ENCODE results near the gene STMN1. TPM values are rescaled to one million over a fixed set of nuclear protein-coding genes. Genes with fewer than 3 reads are reported as not detected.

The STMN1 gene
- polyA plus RNA-seq, 2 of the 4 experiments (the other 2 are of a cell fraction), result 82.4 to 145 TPM

DNA sequence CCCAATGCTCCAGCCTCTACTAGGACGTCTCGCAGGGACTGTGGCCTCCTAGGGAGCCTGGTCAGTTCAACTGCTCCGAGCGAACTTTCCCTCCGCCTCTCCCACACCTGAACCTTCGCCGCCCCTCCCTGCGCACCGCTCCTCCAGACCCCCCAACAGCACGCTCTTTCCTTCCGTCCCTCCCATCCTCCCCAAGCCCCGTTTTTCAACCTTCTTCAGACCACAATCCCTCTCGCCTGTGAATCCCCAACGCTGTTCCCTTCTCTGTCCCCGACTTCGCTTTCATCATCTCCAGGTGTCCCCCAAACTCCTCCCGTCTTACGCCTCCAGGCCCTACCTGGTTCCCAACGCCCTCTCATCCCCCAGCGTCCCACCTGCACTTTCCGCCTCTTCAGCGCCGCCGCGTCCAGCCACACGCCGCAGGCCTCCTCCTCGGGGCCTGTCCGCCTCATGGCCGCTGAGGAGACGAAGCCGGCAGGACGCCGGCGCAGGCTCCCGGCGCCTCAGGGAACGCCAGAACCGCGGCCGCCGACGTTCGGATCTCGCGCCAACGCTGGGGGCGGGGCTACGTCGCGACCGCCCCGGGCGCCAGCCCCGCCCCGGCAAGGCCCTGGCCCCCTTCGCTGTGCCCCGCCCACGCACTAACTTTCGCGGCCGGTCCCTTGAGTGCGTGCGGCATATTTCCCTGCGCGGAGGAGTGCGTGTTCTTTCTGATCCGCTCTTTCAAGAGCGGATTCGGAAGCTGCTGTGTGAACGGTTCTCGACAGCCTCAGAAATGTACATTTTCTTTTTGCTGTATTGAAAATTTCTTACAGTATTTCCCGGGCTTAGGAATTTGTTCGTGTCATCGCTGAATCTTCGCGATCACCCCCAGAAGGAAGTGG lies 47.1 kb downstream of the STMN1 start, which contains the start of gene AUNIP (continued):
- TF ChIP-seq HEYL (CRISPR knock-in tag; IDR thresholded peaks at IDR 0.05) (no peak), HDAC2 (IDR thresholded peaks at IDR 0.05) (no peak), CEBPB (IDR thresholded peaks at IDR 0.05) (no peak)
- TF ChIP-seq, protein P1, sequence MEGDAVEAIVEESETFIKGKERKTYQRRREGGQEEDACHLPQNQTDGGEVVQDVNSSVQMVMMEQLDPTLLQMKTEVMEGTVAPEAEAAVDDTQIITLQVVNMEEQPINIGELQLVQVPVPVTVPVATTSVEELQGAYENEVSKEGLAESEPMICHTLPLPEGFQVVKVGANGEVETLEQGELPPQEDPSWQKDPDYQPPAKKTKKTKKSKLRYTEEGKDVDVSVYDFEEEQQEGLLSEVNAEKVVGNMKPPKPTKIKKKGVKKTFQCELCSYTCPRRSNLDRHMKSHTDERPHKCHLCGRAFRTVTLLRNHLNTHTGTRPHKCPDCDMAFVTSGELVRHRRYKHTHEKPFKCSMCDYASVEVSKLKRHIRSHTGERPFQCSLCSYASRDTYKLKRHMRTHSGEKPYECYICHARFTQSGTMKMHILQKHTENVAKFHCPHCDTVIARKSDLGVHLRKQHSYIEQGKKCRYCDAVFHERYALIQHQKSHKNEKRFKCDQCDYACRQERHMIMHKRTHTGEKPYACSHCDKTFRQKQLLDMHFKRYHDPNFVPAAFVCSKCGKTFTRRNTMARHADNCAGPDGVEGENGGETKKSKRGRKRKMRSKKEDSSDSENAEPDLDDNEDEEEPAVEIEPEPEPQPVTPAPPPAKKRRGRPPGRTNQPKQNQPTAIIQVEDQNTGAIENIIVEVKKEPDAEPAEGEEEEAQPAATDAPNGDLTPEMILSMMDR (IDR thresholded peaks at IDR 0.05), result no peak

DNA sequence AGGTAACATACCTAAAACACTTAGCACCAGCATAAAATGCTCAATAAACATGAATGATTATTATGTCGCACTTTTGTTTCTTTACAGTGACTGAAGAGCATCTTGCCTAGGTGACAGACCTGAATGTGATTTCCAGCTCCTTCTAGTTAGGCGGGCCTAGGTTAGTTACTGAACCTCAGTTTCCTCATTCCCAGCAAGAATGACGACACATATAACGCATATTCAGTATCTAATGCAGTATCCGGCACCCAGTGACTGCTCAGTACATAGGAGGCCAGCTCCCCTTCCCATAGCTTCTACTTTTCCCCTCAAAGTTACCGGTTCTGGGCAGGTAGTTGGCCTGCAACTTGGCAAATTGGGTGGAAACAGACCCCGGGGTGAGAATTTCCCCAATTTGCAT lies 47.7 kb downstream of the STMN1 start:
- ATAC-seq (peak; percentile 13 to 31; a peak in 4 of 6 replicates), FAIRE-seq (no peak), DNase-seq (ENCODE audit: low read depth in 1 of 2, low spot score in 1 of 2) (no peak)
- ChIA-PET POLR2A (no interaction called here), CTCF (no interaction called here)
- peak overlapping the region; percentile 88 to 90 for H3K27ac ChIP-seq
- WGBS (ENCODE audit: missing lambda C conversion rate), result 28% methylated on average over 7 of the region's 7 CpGs
- H3K4me1 ChIP-seq, result peaks cover 20% of the 10 kb centered on the region; the same call in 1 of the 3 replicates
- H3K9me3 ChIP-seq, result no peaks in the 10 kb centered on the region
- TF ChIP-seq, protein P2, sequence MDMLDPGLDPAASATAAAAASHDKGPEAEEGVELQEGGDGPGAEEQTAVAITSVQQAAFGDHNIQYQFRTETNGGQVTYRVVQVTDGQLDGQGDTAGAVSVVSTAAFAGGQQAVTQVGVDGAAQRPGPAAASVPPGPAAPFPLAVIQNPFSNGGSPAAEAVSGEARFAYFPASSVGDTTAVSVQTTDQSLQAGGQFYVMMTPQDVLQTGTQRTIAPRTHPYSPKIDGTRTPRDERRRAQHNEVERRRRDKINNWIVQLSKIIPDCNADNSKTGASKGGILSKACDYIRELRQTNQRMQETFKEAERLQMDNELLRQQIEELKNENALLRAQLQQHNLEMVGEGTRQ (IDR thresholded peaks at IDR 0.05), result no peak
- TF ChIP-seq TFCP2L1 (CRISPR knock-in tag; IDR thresholded peaks at IDR 0.05) (no peak), ZC3H11A (IDR thresholded peaks at IDR 0.05) (no peak), CBX2 (IDR thresholded peaks at IDR 0.05; ENCODE audit: borderline replicate concordance, low read depth) (no peak), CHD2 (IDR thresholded peaks at IDR 0.05; ENCODE audit: low read length, partially characterized antibody) (no peak)
- H3K4me2 ChIP-seq, result peak overlapping the region; percentile 82
- H3K4me3 ChIP-seq, result peak overlapping the region; percentile 63

DNA sequence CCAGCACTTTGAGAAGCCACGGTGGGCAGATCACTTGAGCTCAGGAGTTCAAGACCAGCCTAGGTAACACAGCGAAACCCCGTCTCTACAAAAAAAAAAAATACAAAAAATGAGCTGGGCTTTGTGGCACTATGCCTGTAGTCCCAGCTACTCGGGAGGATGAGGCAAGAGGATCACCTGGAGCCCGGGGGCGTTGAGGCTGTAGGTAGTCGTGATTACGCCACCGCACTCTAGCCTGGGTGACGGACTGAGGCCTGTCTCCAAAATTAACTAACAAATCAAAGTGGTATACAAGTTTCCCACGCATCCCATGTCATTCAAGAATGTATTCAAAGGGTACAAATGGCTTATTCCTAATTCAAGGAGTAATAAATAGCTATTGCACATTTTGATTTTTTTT lies 49.4 kb downstream of the STMN1 start:
- TF ChIP-seq, protein P3, sequence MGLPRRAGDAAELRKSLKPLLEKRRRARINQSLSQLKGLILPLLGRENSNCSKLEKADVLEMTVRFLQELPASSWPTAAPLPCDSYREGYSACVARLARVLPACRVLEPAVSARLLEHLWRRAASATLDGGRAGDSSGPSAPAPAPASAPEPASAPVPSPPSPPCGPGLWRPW (IDR thresholded peaks at IDR 0.05), result no peak
- TF ChIP-seq HOXA7 (CRISPR knock-in tag; IDR thresholded peaks at IDR 0.05) (no peak), KDM5A (IDR thresholded peaks at IDR 0.05) (no peak), CBX8 (IDR thresholded peaks at IDR 0.05) (no peak), FOSB (CRISPR knock-in tag; IDR thresholded peaks at IDR 0.05) (no peak), CBX2 (IDR thresholded peaks at IDR 0.05; ENCODE audit: borderline replicate concordance, low read depth) (no peak)
- TF ChIP-seq, protein P4, sequence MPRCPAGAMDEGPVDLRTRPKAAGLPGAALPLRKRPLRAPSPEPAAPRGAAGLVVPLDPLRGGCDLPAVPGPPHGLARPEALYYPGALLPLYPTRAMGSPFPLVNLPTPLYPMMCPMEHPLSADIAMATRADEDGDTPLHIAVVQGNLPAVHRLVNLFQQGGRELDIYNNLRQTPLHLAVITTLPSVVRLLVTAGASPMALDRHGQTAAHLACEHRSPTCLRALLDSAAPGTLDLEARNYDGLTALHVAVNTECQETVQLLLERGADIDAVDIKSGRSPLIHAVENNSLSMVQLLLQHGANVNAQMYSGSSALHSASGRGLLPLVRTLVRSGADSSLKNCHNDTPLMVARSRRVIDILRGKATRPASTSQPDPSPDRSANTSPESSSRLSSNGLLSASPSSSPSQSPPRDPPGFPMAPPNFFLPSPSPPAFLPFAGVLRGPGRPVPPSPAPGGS (IDR thresholded peaks at IDR 0.05), result no peak
- no peak overlapping the region for H3K27ac ChIP-seq
- H3K9me3 ChIP-seq, result no peaks in the 10 kb centered on the region
- peaks cover 20% of the 10 kb centered on the region; the same call in 1 of the 3 replicates for H3K4me1 ChIP-seq
- no peak overlapping the region for H3K4me2 ChIP-seq
- CTCF ChIA-PET, result interaction anchor here (0.6 kb wide), 1 partner anchor 154 kb away, joined by 3 read pairs; no protein-coding TSS in a partner anchor
- WGBS (ENCODE audit: missing lambda C conversion rate), result 81% methylated on average over 11 of the region's 11 CpGs
- DNase-seq (ENCODE audit: low read depth in 1 of 2, low spot score in 1 of 2) (no peak), ATAC-seq (no peak), FAIRE-seq (no peak)
- H3K4me3 ChIP-seq, result no peak overlapping the region
- POLR2A ChIA-PET, result interaction anchor here (0.7 kb wide), 1 partner anchor 175 kb away, joined by 6 read pairs; no protein-coding TSS in a partner anchor

DNA sequence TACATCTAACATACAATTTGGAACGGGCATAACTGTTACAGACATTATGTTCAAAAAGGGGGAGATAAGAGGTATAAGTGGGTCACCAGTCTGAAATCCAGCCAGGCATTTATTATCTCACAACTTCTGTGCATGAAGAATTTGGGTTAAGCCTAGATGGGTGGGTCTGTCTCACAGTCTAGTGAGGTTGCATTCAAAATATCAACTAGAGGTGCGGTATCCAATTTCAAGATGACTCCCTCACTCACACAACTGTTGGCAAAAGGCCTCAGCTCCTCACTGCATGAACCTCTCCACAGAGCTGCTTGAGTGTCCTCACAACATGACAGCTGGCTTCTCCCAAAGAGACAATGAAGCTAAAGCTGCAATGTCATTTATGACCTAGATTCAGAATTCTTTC lies 51.7 kb downstream of the STMN1 start:
- no peak overlapping the region for H3K4me3 ChIP-seq
- no peak overlapping the region for H3K4me2 ChIP-seq
- no peaks in the 10 kb centered on the region for H3K9me3 ChIP-seq
- ChIA-PET POLR2A (no interaction called here), CTCF (interaction anchor here (1.1 kb wide), 1 partner anchor 41 kb away, joined by 3 read pairs; no protein-coding TSS in a partner anchor)
- TF ChIP-seq MAFK (IDR thresholded peaks at IDR 0.05; ENCODE audit: partially characterized antibody), result no peak
- TF ChIP-seq CBX2 (IDR thresholded peaks at IDR 0.05; ENCODE audit: borderline replicate concordance, low read depth), result no peak
- FAIRE-seq (no peak), DNase-seq (ENCODE audit: low read depth in 1 of 2, low spot score in 1 of 2) (no peak), ATAC-seq (no peak)
- no peak overlapping the region for H3K27ac ChIP-seq
- 91% methylated on average over 2 of the region's 2 CpGs for WGBS (ENCODE audit: missing lambda C conversion rate)
- 0 out of 3 replicates have a peak, but pooled peaks cover 7% of the 10 kb centered on the region for H3K4me1 ChIP-seq

Small RNA genes within 50 kb of the gene (small RNA-seq; reads per million reads assigned to genes)
- gene AL033528.1, result 0 reads per million in 6 experiments
- gene RF00019, result 0 reads per million in 6 experiments
- 0 reads per million in 6 experiments for gene SNRPFP2

Other genes starting within 250 kb of the STMN1 start
- 16.6 and 30.1 TPM in 2 replicates for gene SELENON, start 106.2 kb downstream of the STMN1 start, polyA plus RNA-seq (2011; rRNA removed)
- gene SELENON, start 106.2 kb downstream of the STMN1 start, polyA plus RNA-seq (2017; fragmentation: RNase III; extraction: RNeasy Plus Mini Kit Qiagen cat#74134 plus additional on column Dnase treatment), result 38.8 to 41.1 TPM (median 40.0 TPM) in 3 replicates
- gene MTFR1L, start 86.5 kb downstream of the STMN1 start, polyA plus RNA-seq (2011; rRNA removed), result 26.1 and 33.0 TPM in 2 replicates
- 24.7 to 26.1 TPM (median 25.9 TPM) in 3 replicates for gene MTFR1L, start 86.5 kb downstream of the STMN1 start, polyA plus RNA-seq (2017; fragmentation: RNase III; extraction: RNeasy Plus Mini Kit Qiagen cat#74134 plus additional on column Dnase treatment)
- gene AUNIP, start 47.0 kb downstream of the STMN1 start, polyA plus RNA-seq (2011; rRNA removed), result 6.6 and 8.4 TPM in 2 replicates
- gene AUNIP, start 47.0 kb downstream of the STMN1 start, polyA plus RNA-seq (2017; fragmentation: RNase III; extraction: RNeasy Plus Mini Kit Qiagen cat#74134 plus additional on column Dnase treatment), result 5.6 to 7.3 TPM (median 6.5 TPM) in 3 replicates
- gene PAQR7, start 30.7 kb downstream of the STMN1 start, polyA plus RNA-seq (2011; rRNA removed), result 2.3 and 3.4 TPM in 2 replicates
- 5.9 to 6.4 TPM (median 6.0 TPM) in 3 replicates for gene PAQR7, start 30.7 kb downstream of the STMN1 start, polyA plus RNA-seq (2017; fragmentation: RNase III; extraction: RNeasy Plus Mini Kit Qiagen cat#74134 plus additional on column Dnase treatment)
- gene PAFAH2, start 91.6 kb upstream of the STMN1 start, polyA plus RNA-seq (2011; rRNA removed), result 13.7 and 13.8 TPM in 2 replicates
- 6.3 to 7.1 TPM (median 7.0 TPM) in 3 replicates for gene PAFAH2, start 91.6 kb upstream of the STMN1 start, polyA plus RNA-seq (2017; fragmentation: RNase III; extraction: RNeasy Plus Mini Kit Qiagen cat#74134 plus additional on column Dnase treatment)
- 0.03 and 0.09 TPM in 2 replicates for gene EXTL1, start 115.4 kb upstream of the STMN1 start, polyA plus RNA-seq (2011; rRNA removed)
- gene EXTL1, start 115.4 kb upstream of the STMN1 start, polyA plus RNA-seq (2017; fragmentation: RNase III; extraction: RNeasy Plus Mini Kit Qiagen cat#74134 plus additional on column Dnase treatment), result 0.04 to 0.07 TPM in 2 of 3 replicates, not detected in the other
- gene SLC30A2, start 139.7 kb upstream of the STMN1 start, polyA plus RNA-seq (2011; rRNA removed), result not detected in 2 replicates
- not detected in 3 replicates for gene SLC30A2, start 139.7 kb upstream of the STMN1 start, polyA plus RNA-seq (2017; fragmentation: RNase III; extraction: RNeasy Plus Mini Kit Qiagen cat#74134 plus additional on column Dnase treatment)
- not detected in 2 replicates for gene TRIM63, start 161.2 kb upstream of the STMN1 start, polyA plus RNA-seq (2011; rRNA removed)
- not detected in 3 replicates for gene TRIM63, start 161.2 kb upstream of the STMN1 start, polyA plus RNA-seq (2017; fragmentation: RNase III; extraction: RNeasy Plus Mini Kit Qiagen cat#74134 plus additional on column Dnase treatment)
- gene PDIK1L, start 205.4 kb upstream of the STMN1 start, polyA plus RNA-seq (2011; rRNA removed), result 4.3 and 5.6 TPM in 2 replicates
- 1.8 to 2.3 TPM (median 2.0 TPM) in 3 replicates for gene PDIK1L, start 205.4 kb upstream of the STMN1 start, polyA plus RNA-seq (2017; fragmentation: RNase III; extraction: RNeasy Plus Mini Kit Qiagen cat#74134 plus additional on column Dnase treatment)

Data from A549 (cell line).